Right lobe of liver (tissue), 6 donors: ENCODE data around the gene SEMA4D. TPM values are rescaled to one million over a fixed set of nuclear protein-coding genes. Genes with fewer than 3 reads are reported as not detected.

ENCODE experiments used
- ATAC-seq, 4 donors: fragments of 200-7000 bp; cut with Tn5 transposase; one replicate each; pipeline ENCODE4 v1.9.1; 2020; ENCODE audit warnings: mild to moderate bottlenecking in 4 of 4, moderate library complexity in 4 of 4
- DNase-seq, 3 donors: peaks; one replicate each; pipeline ENCODE4 v3.0.0-alpha.2; 2020
- H3K27ac ChIP-seq, 3 donors: fragments of 200-600 bp; one replicate each; pipeline ENCODE4 v1.8.0; 2022
- H3K27me3 ChIP-seq, 2 donors: fragments of 200-600 bp; one replicate each; pipeline ENCODE4 v1.8.0; 2022
- H3K36me3 ChIP-seq, 4 donors: fragments of 200-600 bp; sonication (generic) in 1 of 4; one replicate each; pipeline versions ENCODE4 v1.5.1 to v1.8.0; 2017 to 2022; ENCODE audit warnings: control low read depth in 1 of 4
- H3K4me1 ChIP-seq, 4 donors: fragments of 200-600 bp; sonication (generic) in 1 of 4; one replicate each; pipeline versions ENCODE4 v1.5.1 to v1.8.0; 2017 to 2022; ENCODE audit warnings: control low read depth in 1 of 4
- H3K4me3 ChIP-seq, 3 donors: fragments of 200-600 bp; one replicate each; pipeline ENCODE4 v1.8.0; 2022
- H3K9me3 ChIP-seq, 4 donors: fragments of 200-600 bp; sonication (generic) in 1 of 4; one replicate each; pipeline versions ENCODE4 v1.5.1 to v1.8.0; 2017 to 2022; ENCODE audit warnings: control low read depth in 1 of 4
- CTCF ChIP-seq, 4 donors: fragments of 200-600 bp in 3 of 4; fragments of 450-650 bp in 1 of 4; IDR thresholded peaks; one replicate each; pipeline versions ENCODE4 v1.5.1 to v1.8.0; 2016 to 2022; ENCODE audit warnings: antibody characterized with exemption in 4 of 4, mild to moderate bottlenecking in 2 of 4
- POLR2A ChIP-seq: fragments of 450-650 bp; IDR thresholded peaks from one replicate; pipeline ENCODE4 v1.6.1; 2017; ENCODE audit warnings: antibody characterized with exemption, mild to moderate bottlenecking
- WGBS: methylation state at CpG from one replicate; pipeline ENCODE4 v1.1.6; 2018; ENCODE audit warnings: low coverage, low lambda C conversion rate; ENCODE audit not compliant: insufficient coverage; ENCODE audit errors: missing lambda C conversion rate; 5-methylcytosine and 5-hydroxymethylcytosine counted together
- intact Hi-C, 2 donors: fragments of 100-400 bp; cut with DNase I; formaldehyde crosslinking; loops; one replicate each; pipeline versions ENCODE4 v1.11.2 to v1.14.1; 2022
- total RNA-seq, 6 experiments: library from RNA; depleted of rRNA in 2 of 6; stranded (reverse); fragments of >200 nt in 2 of 6; fragmentation: NEBNext Ultra II Directional in 3 of 6; extraction: Animal tissue kit (Norgen Biotek cat#: 25700) in 3 of 6; gene quantifications; one replicate each; pipeline versions ENCODE4 v1.1.0 to v1.2.4, GENCODE V29; 2016 to 2023
- donor health status: DM: no; HTN: yes; CAD: no.
- donor health status: DM: no; HTN: no; CAD: no.
- donor health status: DM: no; HTN: no; CAD: no.
- donor health status: DM: no; HTN: yes; CAD: no.
- donor health status: DM: no; HTN: yes; CAD: no.

Gene SEMA4D
- total RNA-seq, 6 experiments from 2014 or later = 2.0 to 7.5 (median 3.5) TPM

- intact Hi-C loops = no loop called here
- H3K27ac ChIP-seq = no peak overlapping the region
- WGBS = 61% methylated on average over 5 of the region's 6 CpGs
Observed at GRCh38 chr9:89417832-89418473, 80.0 kb downstream of the SEMA4D start.

GRCh38 chr9:89414670-89415324, 83.1 kb downstream of the SEMA4D start:
- no peaks in the 10 kb centered on the region for H3K27me3 ChIP-seq
- H3K27ac ChIP-seq = no peak overlapping the region
- H3K4me1 ChIP-seq = no peaks in the 10 kb centered on the region
- TF ChIP-seq CTCF (IDR thresholded peaks at IDR 0.05) (no peak), POLR2A (no peak)
- H3K9me3 ChIP-seq = no peaks in the 10 kb centered on the region
- intact Hi-C loops = no loop called here
- WGBS = 96% methylated on average over 4 of the region's 9 CpGs
- H3K36me3 ChIP-seq = no peaks in the 10 kb centered on the region
- no peak overlapping the region for H3K4me3 ChIP-seq
- no peak for ATAC-seq
- no peak for DNase-seq

More at GRCh38 chr9:89417832-89418473, 80.0 kb downstream of the SEMA4D start:
- no peaks in the 10 kb centered on the region for H3K4me1 ChIP-seq
- no peak overlapping the region for H3K4me3 ChIP-seq
- no peaks in the 10 kb centered on the region for H3K36me3 ChIP-seq
- ATAC-seq (no peak), DNase-seq (no peak)
- no peaks in the 10 kb centered on the region for H3K27me3 ChIP-seq
- H3K9me3 ChIP-seq = no peaks in the 10 kb centered on the region
- no peak for TF ChIP-seq POLR2A

- intact Hi-C loops = no loop called here
- ATAC-seq (no peak), DNase-seq (no peak)
- no peaks in the 10 kb centered on the region for H3K4me1 ChIP-seq
- H3K9me3 ChIP-seq = no peaks in the 10 kb centered on the region
- H3K27me3 ChIP-seq = no peaks in the 10 kb centered on the region
- no peaks in the 10 kb centered on the region for H3K36me3 ChIP-seq
- TF ChIP-seq CTCF (IDR thresholded peaks at IDR 0.05) (no peak), POLR2A (no peak)
- no peak overlapping the region for H3K4me3 ChIP-seq
- WGBS = 100% methylated on average over 1 of the region's 4 CpGs
- H3K27ac ChIP-seq = no peak overlapping the region
Observed at GRCh38 chr9:89413963-89414638, 83.8 kb downstream of the SEMA4D start.

GRCh38 chr9:89412951-89413350, 85.0 kb downstream of the SEMA4D start:
- Histone ChIP-seq H3K4me3 (no peak overlapping the region), H3K9me3 (no peaks in the 10 kb centered on the region), H3K4me1 (no peaks in the 10 kb centered on the region), H3K27ac (no peak overlapping the region), H3K27me3 (no peaks in the 10 kb centered on the region), H3K36me3 (no peaks in the 10 kb centered on the region)
- TF ChIP-seq POLR2A (no peak), CTCF (IDR thresholded peaks at IDR 0.05) (no peak)
- 66% methylated on average over 4 of the region's 4 CpGs for WGBS
- no peak for ATAC-seq
- intact Hi-C loops = no loop called here
- DNase-seq = no peak

- Histone ChIP-seq H3K27me3 (no peaks in the 10 kb centered on the region), H3K4me1 (no peaks in the 10 kb centered on the region), H3K4me3 (no peak overlapping the region), H3K27ac (no peak overlapping the region), H3K36me3 (no peaks in the 10 kb centered on the region), H3K9me3 (no peaks in the 10 kb centered on the region)
- TF ChIP-seq CTCF (IDR thresholded peaks at IDR 0.05) (no peak), POLR2A (no peak)
- intact Hi-C loops = no loop called here
- ATAC-seq (no peak), DNase-seq (no peak)
- WGBS = 97% methylated on average over 4 of the region's 5 CpGs
Observed at GRCh38 chr9:89412541-89412940, 85.4 kb downstream of the SEMA4D start.
